HG03469 (cell line): ENCODE data around the gene FBXO46.

Source experiments
- ATAC-seq: cut with Tn5 transposase; IDR thresholded peaks from one replicate; pipeline ENCODE4 v1.9.1; 2021; ENCODE audit warnings: mild to moderate bottlenecking, moderate library complexity, moderate number of reproducible peaks; ENCODE audit not compliant: unreplicated experiment

Gene FBXO46, protein sequence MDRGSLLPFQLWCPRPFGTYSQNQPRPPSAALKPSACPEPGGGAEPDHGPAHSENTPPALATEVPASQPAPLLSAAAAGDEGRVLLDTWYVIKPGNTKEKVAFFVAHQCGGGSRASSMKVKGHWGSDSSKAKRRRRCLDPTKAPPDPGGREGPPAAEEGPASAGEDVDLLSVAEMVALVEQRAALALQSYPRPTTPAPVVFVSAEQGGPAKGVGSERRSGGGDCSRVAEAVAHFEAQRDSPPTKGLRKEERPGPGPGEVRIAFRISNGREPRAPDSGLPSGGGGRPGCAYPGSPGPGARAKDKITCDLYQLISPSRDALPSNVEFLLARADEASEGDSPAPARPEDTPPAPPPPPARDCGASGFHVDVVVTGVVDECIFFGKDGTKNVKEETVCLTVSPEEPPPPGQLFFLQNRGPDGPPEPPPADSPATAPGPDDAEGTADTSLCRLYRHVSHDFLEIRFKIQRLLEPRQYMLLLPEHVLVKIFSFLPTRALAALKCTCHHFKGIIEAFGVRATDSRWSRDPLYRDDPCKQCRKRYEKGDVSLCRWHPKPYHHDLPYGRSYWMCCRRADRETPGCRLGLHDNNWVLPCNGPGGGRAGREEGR

GRCh38 chr19:45730368-45731288 lies at the start of gene FBXO46:
TSS of gene FBXO46 (minus strand) at chr19:45730896. CDS start at chr19:45713495, 17,401 bp downstream.
- ATAC-seq: peak; percentile 69

GRCh38 chr19:45780146-45780447 lies 49.4 kb upstream of the FBXO46 start:
- ATAC-seq: no peak

DNA sequence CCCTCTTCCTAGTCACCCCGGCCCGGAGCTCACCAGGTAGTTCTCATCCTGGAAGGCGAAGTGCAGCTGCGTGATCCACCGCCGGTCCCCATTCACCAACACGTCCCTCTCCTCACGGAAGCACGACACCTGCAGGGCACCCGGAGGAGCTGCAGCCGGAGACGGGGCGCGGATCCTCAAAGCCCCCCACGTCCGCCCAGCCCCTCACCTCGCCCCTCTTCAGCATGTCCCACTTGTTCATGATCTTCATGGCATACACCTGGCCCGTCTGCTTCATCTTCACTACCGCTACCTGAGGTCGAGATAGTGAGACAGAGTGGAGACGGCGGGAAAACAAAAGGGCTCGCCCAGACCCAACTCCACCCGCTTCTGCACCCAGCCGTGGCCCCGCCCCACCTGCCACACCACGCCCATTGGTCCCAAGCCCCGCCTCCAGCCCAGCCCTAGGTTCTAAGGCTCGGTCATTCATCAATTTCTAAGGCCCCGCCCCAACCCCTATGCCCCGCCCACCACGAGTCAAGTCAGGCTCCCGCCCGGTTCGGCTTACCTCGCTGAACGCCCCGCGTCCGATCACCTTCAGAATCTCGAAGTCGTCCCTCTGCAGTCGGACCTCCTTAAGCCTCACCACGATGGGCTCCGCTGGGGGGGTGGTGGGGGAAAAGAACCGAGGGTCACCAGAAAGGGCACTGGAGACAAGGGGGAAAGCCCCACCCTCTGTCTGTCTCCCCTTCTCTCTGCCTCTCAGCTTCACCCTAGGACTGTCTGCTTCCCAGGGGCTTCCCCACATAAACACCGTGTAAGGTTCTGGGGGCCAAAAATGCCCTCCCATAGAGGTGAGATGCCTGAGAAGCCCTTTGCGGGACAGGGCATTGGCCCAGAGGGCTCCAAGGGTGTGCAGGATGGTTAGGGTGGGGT lies 48.8 kb upstream of the FBXO46 start:
- no peak for ATAC-seq

- ATAC-seq: no peak
Measured at GRCh38 chr19:45778010-45778661, 47.4 kb upstream of the FBXO46 start.

GRCh38 chr19:45777395-45777961 lies 46.8 kb upstream of the FBXO46 start:
- ATAC-seq: no peak

DNA sequence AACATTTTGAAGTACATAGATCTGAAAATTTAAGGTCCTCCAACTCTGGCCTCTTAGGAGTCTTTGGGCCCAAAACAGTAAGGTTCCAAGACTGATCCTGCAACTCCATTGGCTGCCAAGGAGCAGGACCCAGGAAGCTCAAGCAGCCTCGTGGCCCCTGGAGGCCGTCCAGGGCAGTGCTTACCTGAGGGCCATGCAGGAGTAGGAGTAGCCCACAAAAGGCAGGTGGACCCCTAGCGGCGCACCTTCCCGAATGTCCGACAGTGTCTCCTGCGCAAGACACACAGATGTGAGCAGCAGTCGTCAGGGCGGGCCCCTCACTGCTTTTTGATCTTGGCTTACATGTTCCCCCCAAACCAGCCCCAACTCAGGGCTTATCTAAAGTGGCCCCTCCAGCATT lies 44.1 kb upstream of the FBXO46 start:
- no peak for ATAC-seq

- no peak for ATAC-seq
Measured at GRCh38 chr19:45773384-45773783, 42.7 kb upstream of the FBXO46 start.

GRCh38 chr19:45772912-45773311 lies 42.2 kb upstream of the FBXO46 start:
- ATAC-seq: no peak

DNA sequence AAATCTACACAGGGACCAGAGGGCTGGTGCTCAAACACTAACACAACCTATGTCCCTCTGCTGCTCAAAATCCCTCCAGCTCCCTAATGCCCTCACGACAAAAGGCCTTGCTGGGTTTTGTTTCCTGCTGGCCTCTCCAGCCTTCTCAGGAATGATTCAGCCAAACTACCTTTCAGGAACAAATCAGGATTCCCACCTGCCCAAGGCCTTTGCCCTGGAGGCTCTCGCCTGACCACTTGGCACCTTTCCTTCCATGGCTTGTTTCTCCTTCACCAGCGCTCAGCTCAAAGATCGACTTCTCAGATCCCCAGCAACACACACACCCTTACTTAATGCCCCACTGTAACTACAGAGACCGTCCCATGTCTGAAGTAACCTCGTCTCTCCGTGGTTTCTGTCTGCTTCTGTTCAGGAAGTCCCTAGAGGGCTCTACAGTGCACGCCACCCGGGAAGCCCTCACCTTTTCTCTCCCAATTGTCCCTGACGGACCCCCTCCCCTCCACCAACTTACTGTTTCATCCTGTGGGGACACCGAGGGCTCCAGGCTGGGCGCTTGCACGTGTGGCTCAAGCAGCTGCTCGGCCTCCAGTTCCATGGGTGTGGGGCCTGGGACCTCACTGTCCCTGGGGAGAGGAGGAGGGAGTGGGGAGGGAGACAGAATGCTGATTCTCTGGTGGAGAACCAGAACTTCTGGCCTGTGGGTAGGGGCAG lies 41.6 kb upstream of the FBXO46 start:
- ATAC-seq: no peak

DNA sequence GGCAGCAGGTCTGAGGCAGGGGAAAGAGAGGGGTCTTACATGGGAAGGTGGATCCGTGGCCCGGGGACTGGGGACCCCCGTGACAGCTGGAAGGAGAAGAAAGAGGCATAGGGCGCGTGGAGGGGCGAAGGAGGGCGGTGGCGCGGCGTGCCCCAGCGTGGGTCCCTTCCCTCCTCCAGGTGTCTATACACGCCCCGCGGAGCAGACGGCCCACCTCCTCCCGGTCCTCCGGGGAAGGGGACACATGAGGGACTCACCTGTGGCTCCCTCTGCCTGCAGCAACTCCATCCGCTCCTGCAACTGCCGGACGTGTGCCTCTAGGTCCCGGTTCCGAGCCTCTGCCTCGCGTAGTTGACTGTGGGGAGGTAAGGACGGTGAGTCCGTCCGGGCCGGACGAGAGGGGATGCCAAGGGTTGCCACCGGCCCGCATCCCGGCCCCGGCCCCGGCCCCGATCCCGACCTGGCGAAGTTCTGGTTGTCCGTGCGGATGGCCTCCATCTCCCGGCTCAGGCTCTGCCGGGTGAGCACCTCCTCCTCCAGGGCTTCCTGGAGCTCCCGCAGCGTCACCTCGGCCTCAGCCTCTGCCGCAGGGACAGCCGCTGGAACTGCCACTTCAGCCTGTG lies 40.7 kb upstream of the FBXO46 start:
- ATAC-seq: no peak

- peak; percentile 34 for ATAC-seq
Measured at GRCh38 chr19:45770192-45771101, 39.8 kb upstream of the FBXO46 start.

DNA sequence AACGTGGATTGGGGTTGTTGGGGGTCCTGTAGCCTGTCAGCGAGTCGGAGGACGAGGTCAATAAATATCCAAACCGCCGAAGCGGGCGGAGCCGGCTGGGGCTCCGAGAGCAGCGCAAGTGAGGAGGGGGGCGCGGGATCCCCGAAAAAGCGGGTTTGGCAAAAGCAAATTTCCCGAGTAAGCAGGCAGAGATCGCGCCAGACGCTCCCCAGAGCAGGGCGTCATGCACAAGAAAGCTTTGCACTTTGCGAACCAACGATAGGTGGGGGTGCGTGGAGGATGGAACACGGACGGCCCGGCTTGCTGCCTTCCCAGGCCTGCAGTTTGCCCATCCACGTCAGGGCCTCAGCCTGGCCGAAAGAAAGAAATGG lies 39.1 kb upstream of the FBXO46 start:
- no peak for ATAC-seq

DNA sequence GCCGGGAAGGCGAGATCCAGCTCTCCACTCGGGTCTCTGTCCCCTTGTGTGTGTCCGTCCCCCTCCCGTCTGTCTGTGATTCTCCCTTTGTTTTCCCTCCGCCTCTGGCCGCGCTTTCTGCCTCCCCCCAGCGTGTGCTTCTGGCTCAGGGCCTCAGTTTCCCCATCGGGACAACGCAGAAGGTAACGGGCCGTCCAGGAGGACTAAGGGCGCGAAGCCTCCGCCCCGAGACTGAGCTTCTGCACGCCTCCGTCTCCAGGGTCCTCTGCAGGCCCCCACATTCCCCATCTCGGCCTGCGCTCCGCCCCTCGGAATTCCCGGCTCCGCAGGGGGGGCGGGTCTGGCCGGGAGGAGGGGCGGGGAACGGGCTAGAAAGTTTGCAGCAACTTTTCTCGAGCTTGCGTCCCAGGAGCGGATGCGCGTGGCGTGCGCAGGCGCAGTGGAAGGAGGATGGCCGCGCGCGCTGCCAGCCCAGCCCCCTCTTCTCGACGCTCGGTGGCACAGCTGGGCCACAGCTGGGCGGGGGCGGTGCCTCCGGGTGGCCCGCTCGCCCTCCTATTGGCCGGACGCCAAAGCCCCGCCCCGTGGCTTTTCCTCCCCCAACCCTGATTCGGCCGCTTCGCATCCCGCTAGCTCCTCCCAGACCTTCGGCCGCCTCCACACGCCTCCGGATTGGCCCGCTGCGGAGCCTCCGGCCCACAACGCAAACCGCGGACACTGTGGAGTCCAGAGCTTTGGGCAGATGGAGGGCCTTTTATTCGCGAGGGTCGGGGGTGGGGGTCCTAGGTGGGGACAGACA lies 38.5 kb upstream of the FBXO46 start, which contains the start of gene SIX5:
Gene SIX5 (minus strand): TSS at position 269 of the 799 bp plus-strand sequence. CDS start 408 bp downstream, outside the sequence.
- ATAC-seq: peak; percentile 41

DNA sequence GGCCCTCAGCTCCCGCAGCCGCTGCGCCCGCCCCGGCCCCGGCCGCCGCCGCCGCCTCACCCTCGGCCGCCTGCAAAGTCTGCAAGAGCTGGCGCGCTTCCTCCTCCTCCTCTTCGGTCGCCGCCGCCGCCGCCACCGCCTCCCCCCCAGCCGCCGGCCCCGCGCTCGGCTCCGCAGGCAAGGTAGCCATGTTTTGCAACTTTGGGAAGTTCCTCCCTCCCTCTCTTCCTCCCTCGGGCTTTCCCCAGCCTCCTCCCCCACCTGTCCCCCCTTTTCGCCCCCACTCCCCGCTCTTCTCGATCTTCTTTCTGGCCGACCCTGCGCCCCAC lies 37.9 kb upstream of the FBXO46 start:
- ATAC-seq: no peak

GRCh38 chr19:45767881-45768654 lies 37.4 kb upstream of the FBXO46 start:
- no peak for ATAC-seq

DNA sequence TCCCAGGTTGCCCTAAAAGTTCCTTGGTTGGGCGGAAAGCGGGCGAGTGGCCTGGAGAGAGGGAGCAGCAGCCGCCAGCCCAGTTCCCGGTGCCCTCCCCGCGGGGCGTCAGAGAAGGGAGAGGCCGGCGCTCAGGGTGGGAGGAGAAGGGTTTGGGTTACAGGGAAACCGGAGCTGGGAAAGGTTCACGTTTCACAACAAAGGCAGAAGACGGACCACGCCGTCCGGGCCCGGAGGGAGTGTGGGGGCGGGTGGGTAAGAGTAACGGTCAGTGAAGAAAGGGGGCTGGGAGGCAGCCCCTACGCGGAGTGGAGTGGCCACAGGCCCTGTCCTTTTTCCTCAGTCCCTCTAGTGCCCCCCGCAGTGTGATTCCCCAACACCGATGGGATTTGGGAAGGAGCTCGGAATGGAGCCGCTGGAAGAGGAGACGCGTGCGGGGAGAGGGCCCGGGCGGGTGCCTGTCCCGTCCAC lies 36.7 kb upstream of the FBXO46 start:
- no peak for ATAC-seq
